NCI-H345 treated with DMSO at 0.1 percent for 48 hours (cell line): ENCODE data around the gene THEMIS2.
"Not testable (repeated sequence)": the region's sequence is repeated elsewhere in the genome, so short reads cannot be mapped to it uniquely, and the experiment has no call there.

Experiments used
- DNase-seq: peaks from one replicate; lab custom pipeline; 2025; ENCODE audit not compliant: unreplicated experiment; lab: John Stamatoyannopoulos, UW

The THEMIS2 gene

GRCh38 chr1:27862671-27863537 lies 9.4 kb upstream of the THEMIS2 start:
- no peak for DNase-seq

- no peak for DNase-seq
Observed at GRCh38 chr1:27863538-27863915, 8.8 kb upstream of the THEMIS2 start.

- DNase-seq = no peak
Observed at GRCh38 chr1:27864264-27864895, 8.0 kb upstream of the THEMIS2 start.

GRCh38 chr1:27865821-27866220 lies 6.5 kb upstream of the THEMIS2 start:
- DNase-seq = no peak

- DNase-seq = no peak
Observed at GRCh38 chr1:27868556-27868931, 3.8 kb upstream of the THEMIS2 start.

- DNase-seq = no peak
Observed at GRCh38 chr1:27868932-27869718, 3.2 kb upstream of the THEMIS2 start.

GRCh38 chr1:27869719-27870085 lies 2.6 kb upstream of the THEMIS2 start:
- DNase-seq = no peak

GRCh38 chr1:27871076-27871475 lies 1.3 kb upstream of the THEMIS2 start:
- DNase-seq = not testable (repeated sequence)

GRCh38 chr1:27872802-27873551 lies 633 bp downstream of the THEMIS2 start:
- no peak for DNase-seq

GRCh38 chr1:27873671-27874384 lies 1.5 kb downstream of the THEMIS2 start:
- DNase-seq = no peak

GRCh38 chr1:27876341-27877114 lies 4.2 kb downstream of the THEMIS2 start:
- no peak for DNase-seq

GRCh38 chr1:27877115-27877416 lies 4.7 kb downstream of the THEMIS2 start:
- DNase-seq = no peak

GRCh38 chr1:27878039-27878438 lies 5.7 kb downstream of the THEMIS2 start:
- no peak for DNase-seq

GRCh38 chr1:27878787-27879335 lies 6.5 kb downstream of the THEMIS2 start:
- DNase-seq = no peak

- DNase-seq = no peak
Observed at GRCh38 chr1:27879374-27880082, 7.2 kb downstream of the THEMIS2 start.

GRCh38 chr1:27882543-27882903 lies 10.2 kb downstream of the THEMIS2 start:
- no peak for DNase-seq

- DNase-seq = no peak
Observed at GRCh38 chr1:27883536-27883935, 11.2 kb downstream of the THEMIS2 start.

- DNase-seq = no peak
Observed at GRCh38 chr1:27884006-27884954, 11.9 kb downstream of the THEMIS2 start.
